ENCODE data around the gene UQCRFS1.
A peak's percentile ranks its signal among the peaks of the same experiment; 100 is the strongest.

The UQCRFS1 gene

GRCh38 chr19:29206453-29206852 lies 6.5 kb downstream of the UQCRFS1 start:
- no peak overlapping the region for H3K4me3 ChIP-seq (ENCODE audit: low read length)
- no peak for DNase-seq (ENCODE audit: low read depth)
- no peak for TF ChIP-seq CTCF (IDR thresholded peaks at IDR 0.05; ENCODE audit: insufficient read depth, low read depth, low read length, missing control alignments)

GRCh38 chr19:29202281-29202680 lies 10.7 kb downstream of the UQCRFS1 start:
- no peak for DNase-seq (ENCODE audit: low read depth)
- no peak for TF ChIP-seq CTCF (IDR thresholded peaks at IDR 0.05; ENCODE audit: insufficient read depth, low read depth, low read length, missing control alignments)
- no peak overlapping the region for H3K4me3 ChIP-seq (ENCODE audit: low read length)

- no peak for TF ChIP-seq CTCF (IDR thresholded peaks at IDR 0.05; ENCODE audit: insufficient read depth, low read depth, low read length, missing control alignments)
- no peak overlapping the region for H3K4me3 ChIP-seq (ENCODE audit: low read length)
- no peak for DNase-seq (ENCODE audit: low read depth)
Measured at GRCh38 chr19:29201855-29202254, 11.1 kb downstream of the UQCRFS1 start.

GRCh38 chr19:29194658-29195057 lies 18.3 kb downstream of the UQCRFS1 start:
- no peak for DNase-seq (ENCODE audit: low read depth)
- H3K4me3 ChIP-seq (ENCODE audit: low read length), result no peak overlapping the region
- no peak for TF ChIP-seq CTCF (IDR thresholded peaks at IDR 0.05; ENCODE audit: insufficient read depth, low read depth, low read length, missing control alignments)

GRCh38 chr19:29193155-29193554 lies 19.8 kb downstream of the UQCRFS1 start:
- no peak for DNase-seq (ENCODE audit: low read depth)
- no peak overlapping the region for H3K4me3 ChIP-seq (ENCODE audit: low read length)
- no peak for TF ChIP-seq CTCF (IDR thresholded peaks at IDR 0.05; ENCODE audit: insufficient read depth, low read depth, low read length, missing control alignments)

GRCh38 chr19:29191005-29191404 lies 21.9 kb downstream of the UQCRFS1 start:
- H3K4me3 ChIP-seq (ENCODE audit: low read length), result no peak overlapping the region
- peak; percentile 48 for DNase-seq (ENCODE audit: low read depth)
- no peak for TF ChIP-seq CTCF (IDR thresholded peaks at IDR 0.05; ENCODE audit: insufficient read depth, low read depth, low read length, missing control alignments)

- DNase-seq (ENCODE audit: low read depth), result peak; percentile 2
- no peak for TF ChIP-seq CTCF (IDR thresholded peaks at IDR 0.05; ENCODE audit: insufficient read depth, low read depth, low read length, missing control alignments)
- no peak overlapping the region for H3K4me3 ChIP-seq (ENCODE audit: low read length)
Measured at GRCh38 chr19:29189033-29189360, 24.0 kb downstream of the UQCRFS1 start.
